Astrocyte (in vitro differentiated cells and primary cell): Measurements from ENCODE around the gene CALB2.

Experiments used
- EZH2 ChIP-seq: IDR thresholded peaks from 2 replicates; pipeline ENCODE4 v1.6.1; 2012; ENCODE audit warnings: mild to moderate bottlenecking, low read length, inconsistent platforms; ENCODE audit not compliant: insufficient read depth
- TF ChIP-seq, protein P1 (sequence below): IDR thresholded peaks from 2 replicates; pipeline ENCODE4 v1.5.1; 2011; ENCODE audit warnings: low read depth, mild to moderate bottlenecking, inconsistent platforms, low read length, moderate library complexity; ENCODE audit not compliant: insufficient read depth

DNA sequence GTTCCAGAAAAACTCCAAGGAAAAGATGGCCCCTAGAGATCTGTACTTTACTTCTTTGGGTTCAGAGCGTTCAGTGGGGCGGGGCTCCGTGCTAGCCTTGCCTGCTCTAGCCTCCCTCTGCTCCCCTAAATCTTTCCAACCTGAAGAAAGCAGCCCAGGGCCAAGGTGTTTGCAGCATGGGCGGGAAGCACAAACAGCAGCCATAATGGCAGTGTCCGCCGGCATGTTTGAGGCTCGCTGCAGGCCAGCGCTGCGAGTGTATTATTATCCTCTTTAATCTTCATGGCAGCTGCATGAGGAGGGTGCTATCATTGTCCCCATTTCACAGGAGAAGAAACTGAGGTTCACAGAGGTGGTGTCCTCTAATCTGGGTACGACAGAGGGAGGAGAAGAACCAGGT, 10.4 kb downstream of the CALB2 start:
- TF ChIP-seq EZH2 = no peak
- TF ChIP-seq, protein P1, sequence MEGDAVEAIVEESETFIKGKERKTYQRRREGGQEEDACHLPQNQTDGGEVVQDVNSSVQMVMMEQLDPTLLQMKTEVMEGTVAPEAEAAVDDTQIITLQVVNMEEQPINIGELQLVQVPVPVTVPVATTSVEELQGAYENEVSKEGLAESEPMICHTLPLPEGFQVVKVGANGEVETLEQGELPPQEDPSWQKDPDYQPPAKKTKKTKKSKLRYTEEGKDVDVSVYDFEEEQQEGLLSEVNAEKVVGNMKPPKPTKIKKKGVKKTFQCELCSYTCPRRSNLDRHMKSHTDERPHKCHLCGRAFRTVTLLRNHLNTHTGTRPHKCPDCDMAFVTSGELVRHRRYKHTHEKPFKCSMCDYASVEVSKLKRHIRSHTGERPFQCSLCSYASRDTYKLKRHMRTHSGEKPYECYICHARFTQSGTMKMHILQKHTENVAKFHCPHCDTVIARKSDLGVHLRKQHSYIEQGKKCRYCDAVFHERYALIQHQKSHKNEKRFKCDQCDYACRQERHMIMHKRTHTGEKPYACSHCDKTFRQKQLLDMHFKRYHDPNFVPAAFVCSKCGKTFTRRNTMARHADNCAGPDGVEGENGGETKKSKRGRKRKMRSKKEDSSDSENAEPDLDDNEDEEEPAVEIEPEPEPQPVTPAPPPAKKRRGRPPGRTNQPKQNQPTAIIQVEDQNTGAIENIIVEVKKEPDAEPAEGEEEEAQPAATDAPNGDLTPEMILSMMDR = no peak
